Prostate gland (tissue), 2 donors: Measurements from ENCODE around the gene CDHR5. TPM values are rescaled to one million over a fixed set of nuclear protein-coding genes. Genes with fewer than 3 reads are reported as not detected.

ENCODE experiments used
- DNase-seq: peaks from one replicate; pipeline ENCODE4 v3.0.0-alpha.2; 2019; ENCODE audit warnings: low spot score
- H3K27ac ChIP-seq, 2 donors: fragments of 200-600 bp; sonication (generic); 2 replicates each; pipeline ENCODE4 v1.5.1; 2017 to 2019
- H3K27me3 ChIP-seq: fragments of 200-600 bp; sonication (generic); replicated peaks from 2 replicates; pipeline ENCODE4 v1.5.1; 2019; ENCODE audit not compliant: insufficient read depth
- H3K36me3 ChIP-seq, 2 donors: fragments of 200-600 bp; sonication (generic); 1 replicate in 1 of 2; 2 replicates in 1 of 2; pipeline versions ENCODE4 v1.5.1 to v1.8.1; 2017 to 2019
- H3K4me1 ChIP-seq: fragments of 200-600 bp; sonication (generic); replicated peaks from 2 replicates; pipeline ENCODE4 v1.5.1; 2019
- H3K4me3 ChIP-seq, 2 donors: fragments of 200-600 bp; sonication (generic); 2 replicates each; pipeline ENCODE4 v1.5.1; 2017 to 2019
- H3K9me3 ChIP-seq: fragments of 200-600 bp; sonication (generic); 2 replicates; pipeline ENCODE4 v1.5.1; 2017
- CTCF ChIP-seq, 4 experiments: fragments of 200-600 bp in 2 of 4; fragments of 450-650 bp in 2 of 4; sonication (generic) in 2 of 4; IDR thresholded peaks; 1 replicate in 3 of 4; 2 replicates in 1 of 4; pipeline ENCODE4 v1.5.1; 2016 to 2019; ENCODE audit warnings: antibody characterized with exemption in 4 of 4, mild to moderate bottlenecking in 2 of 4, moderate library complexity in 2 of 4
- POLR2A ChIP-seq: fragments of 450-650 bp; IDR thresholded peaks from one replicate; pipeline ENCODE4 v1.6.1; 2016; ENCODE audit warnings: antibody characterized with exemption, mild to moderate bottlenecking
- POLR2AphosphoS5 ChIP-seq: sonication (generic); formaldehyde crosslinking; IDR thresholded peaks from one replicate; pipeline ENCODE4 v1.6.1; 2017; ENCODE audit warnings: antibody characterized with exemption
- WGBS: methylation state at CpG from one replicate; pipeline ENCODE4 v1.1.5; 2018; 5-methylcytosine and 5-hydroxymethylcytosine counted together
- intact Hi-C: fragments of 100-400 bp; cut with DNase I; formaldehyde crosslinking; loops from one replicate; pipeline ENCODE4 v1.14.2; 2022
- total RNA-seq, 2 donors: library from RNA; depleted of rRNA; stranded (reverse); fragments of >200 nt; gene quantifications; one replicate each; pipeline ENCODE4 v1.1.0, GENCODE V29; 2016

CDHR5 gene
- total RNA-seq, 2 donors from 2014 or later = 0.34 TPM; not detected in 1

GRCh38 chr11:596374-596773 lies 28.4 kb downstream of the CDHR5 start:
- Histone ChIP-seq H3K36me3 (peaks cover 16 to 34% of the 10 kb centered on the region in 2 donors), H3K4me3 (no peak overlapping the region), H3K4me1 (no peaks in the 10 kb centered on the region), H3K27me3 (no peaks in the 10 kb centered on the region), H3K27ac (no peak overlapping the region), H3K9me3 (no peaks in the 10 kb centered on the region)
- TF ChIP-seq POLR2AphosphoS5 = no peak
- TF ChIP-seq POLR2A = no peak
- no peak for TF ChIP-seq CTCF (IDR thresholded peaks at IDR 0.05)
- intact Hi-C loops = no loop called here
- DNase-seq = no peak
- 91% methylated on average over 10 of the region's 10 CpGs for WGBS

GRCh38 chr11:595400-595799 lies 29.4 kb downstream of the CDHR5 start:
- Histone ChIP-seq H3K4me3 (no peak overlapping the region), H3K27me3 (no peaks in the 10 kb centered on the region), H3K27ac (no peak overlapping the region), H3K9me3 (no peaks in the 10 kb centered on the region), H3K4me1 (no peaks in the 10 kb centered on the region), H3K36me3 (peaks cover 16 to 35% of the 10 kb centered on the region in 2 donors)
- intact Hi-C loops = no loop called here
- TF ChIP-seq POLR2A = no peak
- no peak for TF ChIP-seq POLR2AphosphoS5
- no peak for TF ChIP-seq CTCF (IDR thresholded peaks at IDR 0.05)
- no peak for DNase-seq
- WGBS = 85% methylated on average over 8 of the region's 10 CpGs

- Histone ChIP-seq H3K4me1 (no peaks in the 10 kb centered on the region), H3K4me3 (no peak overlapping the region), H3K36me3 (peaks cover 12 to 25% of the 10 kb centered on the region in 2 donors), H3K27me3 (no peaks in the 10 kb centered on the region), H3K9me3 (no peaks in the 10 kb centered on the region), H3K27ac (no peak overlapping the region)
- intact Hi-C loops = no loop called here
- WGBS = 86% methylated on average over 21 of the region's 21 CpGs
- no peak for DNase-seq
- TF ChIP-seq POLR2AphosphoS5 (no peak), CTCF (IDR thresholded peaks at IDR 0.05) (no peak), POLR2A (no peak)
Observed at GRCh38 chr11:593347-593746, 31.4 kb downstream of the CDHR5 start.

- TF ChIP-seq POLR2AphosphoS5 (no peak), CTCF (IDR thresholded peaks at IDR 0.05) (no peak), POLR2A (no peak)
- intact Hi-C loops = no loop called here
- Histone ChIP-seq H3K9me3 (no peaks in the 10 kb centered on the region), H3K36me3 (peaks cover 11 to 21% of the 10 kb centered on the region in 2 donors), H3K4me1 (no peaks in the 10 kb centered on the region), H3K27me3 (no peaks in the 10 kb centered on the region), H3K4me3 (no peak overlapping the region), H3K27ac (no peak overlapping the region)
- DNase-seq = no peak
- 89% methylated on average over 10 of the region's 10 CpGs for WGBS
Observed at GRCh38 chr11:592918-593317, 31.8 kb downstream of the CDHR5 start.

GRCh38 chr11:592501-592900 lies 32.3 kb downstream of the CDHR5 start:
- TF ChIP-seq POLR2A = no peak
- no peak for TF ChIP-seq POLR2AphosphoS5
- TF ChIP-seq CTCF (IDR thresholded peaks at IDR 0.05) = no peak
- no peak overlapping the region for H3K27ac ChIP-seq
- H3K9me3 ChIP-seq = no peaks in the 10 kb centered on the region
- peaks cover 11 to 24% of the 10 kb centered on the region in 2 donors for H3K36me3 ChIP-seq
- H3K4me1 ChIP-seq = no peaks in the 10 kb centered on the region
- 95% methylated on average over 22 of the region's 22 CpGs for WGBS
- intact Hi-C loops = no loop called here
- H3K4me3 ChIP-seq = no peak overlapping the region
- no peak for DNase-seq
- H3K27me3 ChIP-seq = no peaks in the 10 kb centered on the region
